Cortex of kidney (tissue), 1 donor: Measurements from ENCODE around the gene EEF1A2.
"Not testable (repeated sequence)": the region's sequence is repeated elsewhere in the genome, so short reads cannot be mapped to it uniquely, and the experiment has no call there.

Experiments used
- DNase-seq: peaks from one replicate; lab custom pipeline; 2025; lab: John Stamatoyannopoulos, UW

EEF1A2 gene

DNA sequence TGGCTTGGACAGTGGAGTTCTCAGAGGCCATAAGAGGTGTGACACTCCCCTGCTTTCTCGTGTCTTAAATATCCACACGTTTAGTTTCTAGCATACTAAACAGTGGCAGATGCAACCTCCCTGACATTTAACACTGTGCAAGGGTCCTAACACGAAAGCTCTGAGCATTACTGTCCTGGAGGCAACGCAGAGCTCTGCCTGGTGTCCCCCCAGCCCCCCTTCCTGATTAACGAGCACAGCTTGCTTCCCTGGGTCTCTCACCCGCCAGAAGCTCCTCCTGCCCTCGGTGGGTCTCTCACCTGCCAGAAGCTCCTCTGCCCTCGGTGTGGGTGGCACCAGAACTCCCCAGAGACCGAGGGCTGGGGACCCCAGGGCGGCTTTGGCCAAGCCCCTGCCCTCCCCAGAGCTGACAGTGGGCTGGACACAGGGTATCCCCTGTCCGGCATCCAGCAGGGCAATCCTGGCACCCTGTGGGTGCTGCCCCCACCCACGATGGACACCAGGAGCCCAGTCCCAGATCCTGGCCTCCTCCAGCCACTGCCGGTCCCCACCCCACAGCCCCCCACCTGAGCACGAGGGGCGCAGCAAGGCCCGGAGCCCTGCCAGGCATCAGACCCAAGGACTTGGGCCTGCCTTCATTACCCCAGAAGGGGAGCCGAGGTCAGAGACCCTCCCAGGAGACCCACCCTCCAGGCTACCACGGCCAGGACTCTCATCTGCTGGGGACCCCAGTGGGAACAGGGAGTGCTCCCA, 14.1 kb downstream of the EEF1A2 start:
- no peak for DNase-seq

DNA sequence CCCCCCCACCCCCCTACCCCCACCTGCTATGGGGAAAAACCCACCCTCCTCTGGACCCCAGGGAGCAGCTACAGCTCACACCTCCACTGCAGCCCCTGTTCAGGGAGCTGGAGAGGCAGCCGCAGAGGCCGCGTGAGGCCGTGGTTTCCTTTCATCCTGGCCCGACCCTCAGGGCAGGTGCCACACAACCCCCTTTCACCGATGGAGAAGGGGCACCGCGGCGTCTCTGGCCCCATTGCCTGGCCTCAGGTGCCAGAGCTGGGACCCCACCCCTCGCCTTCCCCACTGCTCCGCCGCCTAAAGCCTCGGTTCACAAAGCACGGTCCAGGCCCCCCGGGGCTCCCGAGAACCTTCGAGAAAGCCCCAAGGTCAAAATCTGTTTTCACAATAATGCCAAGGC, 14.6 kb downstream of the EEF1A2 start:
- no peak for DNase-seq

DNA sequence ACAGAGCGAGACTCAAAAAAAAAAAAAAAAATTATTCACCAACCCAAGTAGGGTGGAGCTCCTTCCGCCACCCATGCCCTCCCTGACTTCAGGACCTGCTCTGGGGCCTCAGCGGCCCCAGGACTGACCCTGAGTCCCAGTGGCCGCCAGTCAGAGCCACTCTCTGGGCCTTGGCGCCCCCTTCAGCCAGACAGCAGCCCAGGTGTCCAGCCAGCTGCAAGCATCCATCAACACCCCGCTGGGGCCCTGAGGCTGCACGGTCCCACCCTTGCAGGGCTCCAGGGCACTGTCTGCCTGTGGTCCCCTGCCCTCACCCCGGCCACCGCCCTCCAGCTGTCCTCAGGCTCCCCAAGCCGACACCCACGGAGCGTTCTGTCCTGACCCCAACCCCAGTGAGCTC, 15.0 kb downstream of the EEF1A2 start:
- DNase-seq, result no peak

DNA sequence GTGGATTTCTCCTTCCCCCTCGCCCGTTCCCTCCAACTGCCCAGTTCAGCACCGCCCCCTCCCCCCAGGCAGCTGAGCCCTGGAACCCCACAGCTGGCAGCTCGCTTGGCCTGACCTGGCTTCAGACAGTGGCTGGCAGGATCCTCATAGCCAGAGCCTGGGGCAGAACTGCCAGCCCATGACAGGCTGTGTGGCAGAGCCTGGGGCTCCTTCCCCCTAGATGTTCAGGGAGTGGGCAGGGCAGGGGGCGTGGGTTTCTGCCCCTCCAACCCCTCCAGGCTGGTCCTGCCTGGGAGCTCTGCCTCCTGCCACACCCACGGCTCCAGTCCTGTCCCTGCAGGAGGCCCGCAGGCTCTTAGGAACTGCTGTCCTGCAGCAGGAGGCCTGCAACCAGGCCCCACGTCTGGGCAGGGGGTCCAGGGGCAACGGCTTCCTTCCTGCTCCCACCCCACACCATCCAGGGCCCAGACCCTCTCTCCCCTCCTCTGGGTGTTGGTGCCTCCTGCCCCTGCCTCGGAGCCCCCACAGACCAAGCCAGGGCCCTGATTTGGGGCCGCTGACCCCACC, 16.8 kb downstream of the EEF1A2 start:
- DNase-seq, result no peak

DNA sequence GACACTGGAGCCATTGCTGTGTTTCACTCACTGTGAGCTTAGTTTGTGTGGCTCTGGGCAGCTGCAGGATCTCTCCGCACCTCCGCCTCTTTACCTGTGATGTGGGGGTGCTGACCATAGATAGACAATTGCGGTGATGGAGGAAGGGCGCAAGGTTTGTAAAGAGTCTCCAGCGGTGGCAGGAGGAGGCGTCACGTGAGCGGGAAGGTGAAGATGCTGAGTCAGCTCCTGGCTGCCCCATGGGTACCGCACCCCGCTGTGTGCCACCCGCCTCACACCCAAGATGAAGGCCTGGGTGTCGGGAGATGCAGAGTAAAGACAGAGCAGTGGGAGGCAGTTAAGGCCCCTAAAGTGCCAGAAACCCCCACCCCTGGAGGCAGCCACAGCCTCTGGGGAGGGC, 17.4 kb downstream of the EEF1A2 start:
- no peak for DNase-seq

DNA sequence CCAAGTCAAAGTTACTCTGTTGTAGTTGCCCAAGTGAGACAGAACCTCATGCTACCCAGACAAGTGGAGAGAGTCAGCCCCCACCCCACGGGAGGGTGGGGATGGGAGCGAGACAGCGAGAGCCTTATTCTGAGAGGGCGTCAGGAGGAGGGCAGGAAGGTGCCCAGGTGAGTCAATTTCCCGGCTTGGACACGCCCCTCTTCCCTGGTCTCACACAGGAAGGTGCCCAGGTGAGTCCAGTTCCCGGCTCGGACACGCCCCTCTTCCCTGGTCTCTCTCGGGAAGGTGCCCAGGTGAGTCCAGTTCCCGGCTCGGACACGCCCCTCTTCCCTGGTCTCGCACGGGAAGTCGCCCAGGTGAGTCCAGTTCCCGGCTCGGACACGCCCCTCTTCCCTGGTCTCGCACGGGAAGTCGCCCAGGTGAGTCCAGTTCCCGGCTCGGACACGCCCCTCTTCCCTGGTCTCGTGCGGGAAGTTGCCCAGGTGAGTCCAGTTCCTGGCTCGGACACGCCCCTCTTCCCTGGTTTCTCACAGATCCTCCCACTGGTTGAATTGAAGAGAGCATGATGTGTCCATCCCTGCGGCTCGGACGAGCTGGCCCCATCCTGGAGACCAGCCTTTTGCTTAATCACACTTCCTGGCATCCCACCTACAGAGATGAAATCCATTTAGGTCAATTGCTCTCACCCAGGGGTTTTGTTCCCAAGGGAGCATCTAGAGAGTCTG, 19.0 kb downstream of the EEF1A2 start:
- DNase-seq, result not testable (repeated sequence)

DNA sequence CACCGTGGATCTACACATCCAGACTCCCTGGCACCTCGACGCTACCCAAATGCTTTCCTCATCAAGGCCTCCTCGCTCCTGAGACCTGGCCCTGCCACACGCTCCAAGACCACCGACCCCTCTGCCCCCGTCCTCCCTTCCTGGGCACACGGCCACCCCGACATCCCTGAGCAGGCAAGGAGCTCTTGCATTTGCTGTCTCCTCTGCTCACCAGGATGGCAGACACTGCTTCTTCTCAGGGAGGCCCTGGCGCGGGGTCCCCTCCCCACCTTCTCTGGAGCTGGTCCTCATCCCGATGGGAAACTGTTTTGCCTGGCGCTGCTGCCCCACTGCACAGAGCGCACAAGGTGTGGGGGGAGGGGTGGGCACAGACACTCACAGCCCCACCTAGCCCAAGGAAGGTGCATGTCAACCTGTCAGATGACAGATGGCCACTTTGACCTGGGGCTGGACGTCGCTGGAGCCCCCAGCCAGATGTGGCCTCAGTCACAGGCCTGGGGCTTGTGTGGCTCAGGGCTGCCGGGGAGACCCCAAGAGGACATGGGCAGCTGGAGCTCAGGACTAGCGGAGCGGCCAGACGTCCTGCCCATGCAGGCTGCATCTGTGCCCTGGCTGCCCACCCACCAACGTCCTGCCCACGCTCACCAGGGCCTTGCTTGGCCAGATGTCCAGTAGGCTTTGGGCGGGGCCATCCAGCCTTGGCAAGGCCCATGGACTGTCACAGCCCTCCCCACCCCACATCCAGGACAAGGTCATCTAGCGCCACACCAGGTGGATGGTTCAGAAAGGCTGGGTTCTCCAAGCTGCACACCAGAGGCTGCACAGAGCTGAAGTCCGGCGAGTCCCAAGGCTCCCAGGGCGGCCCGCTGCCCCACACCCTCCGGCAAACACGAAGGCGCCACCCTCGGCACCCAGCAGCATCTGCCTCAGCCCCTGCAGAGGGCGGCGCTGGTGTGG, 20.3 kb downstream of the EEF1A2 start:
- no peak for DNase-seq

DNA sequence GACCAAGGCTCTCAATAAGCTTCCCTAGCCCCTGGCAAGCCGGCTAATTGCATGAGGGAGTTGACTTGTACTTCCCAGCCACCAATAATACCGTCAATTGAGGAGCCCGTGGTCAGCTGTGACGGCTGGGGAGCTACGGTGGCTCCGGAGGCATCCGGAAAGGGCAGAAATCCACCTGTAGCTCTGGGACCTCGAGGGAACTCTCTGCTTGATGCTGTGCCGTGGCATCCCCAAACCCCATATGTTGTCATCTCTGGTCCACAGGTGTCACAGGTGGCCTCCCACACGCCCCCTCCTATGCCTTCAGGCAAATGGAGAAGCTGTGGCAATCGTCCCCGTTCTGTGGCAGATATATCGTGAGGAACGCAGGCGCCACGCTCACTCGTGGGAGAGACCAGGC, 20.9 kb downstream of the EEF1A2 start:
- no peak for DNase-seq

DNA sequence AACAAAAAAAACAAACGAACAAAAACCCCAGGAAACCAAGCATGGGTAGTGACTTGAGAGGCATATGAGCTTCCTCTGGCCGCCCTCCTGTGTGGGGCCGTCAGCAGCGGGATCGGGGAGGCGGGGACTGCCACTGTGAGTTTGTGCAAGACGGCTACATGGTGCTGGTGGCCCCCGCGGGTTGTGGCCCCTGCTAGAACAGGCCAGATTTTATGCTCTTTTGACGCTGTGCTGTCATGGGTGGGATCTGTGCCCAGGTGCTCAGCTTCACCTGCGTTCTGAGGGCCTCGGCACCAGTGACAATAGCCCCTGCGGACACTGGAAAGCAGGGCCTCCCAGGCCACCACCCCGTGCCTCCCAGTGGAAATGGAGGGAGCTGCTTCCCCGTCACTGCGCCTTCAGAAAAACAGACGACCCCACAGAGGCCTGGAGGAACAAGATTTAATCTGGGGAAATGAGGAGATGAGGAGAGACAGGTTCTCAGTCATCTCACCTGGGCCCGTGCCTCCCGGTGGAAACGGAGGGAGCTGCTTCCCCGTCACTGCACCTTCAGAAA, 21.7 kb downstream of the EEF1A2 start:
- no peak for DNase-seq

DNA sequence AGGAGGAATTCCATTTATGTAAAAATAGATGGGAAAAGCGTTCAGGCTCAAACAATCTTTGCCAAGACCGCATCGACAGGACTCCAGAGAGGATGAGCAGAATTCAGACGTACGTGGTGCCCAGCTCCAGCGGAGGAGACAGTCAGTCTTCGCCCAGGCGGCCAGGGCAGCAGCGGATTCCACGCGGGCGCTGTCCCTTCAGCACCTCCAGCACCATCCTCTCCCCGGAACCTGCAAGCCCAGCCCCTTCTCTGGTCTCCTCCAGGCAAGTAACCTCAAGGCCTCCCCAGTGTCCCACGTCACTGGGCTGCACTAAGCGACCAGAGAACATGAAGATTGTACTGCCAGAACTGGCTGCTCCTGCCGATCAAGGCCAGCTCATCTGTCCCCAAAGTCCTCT, 23.7 kb downstream of the EEF1A2 start:
- DNase-seq, result no peak

DNA sequence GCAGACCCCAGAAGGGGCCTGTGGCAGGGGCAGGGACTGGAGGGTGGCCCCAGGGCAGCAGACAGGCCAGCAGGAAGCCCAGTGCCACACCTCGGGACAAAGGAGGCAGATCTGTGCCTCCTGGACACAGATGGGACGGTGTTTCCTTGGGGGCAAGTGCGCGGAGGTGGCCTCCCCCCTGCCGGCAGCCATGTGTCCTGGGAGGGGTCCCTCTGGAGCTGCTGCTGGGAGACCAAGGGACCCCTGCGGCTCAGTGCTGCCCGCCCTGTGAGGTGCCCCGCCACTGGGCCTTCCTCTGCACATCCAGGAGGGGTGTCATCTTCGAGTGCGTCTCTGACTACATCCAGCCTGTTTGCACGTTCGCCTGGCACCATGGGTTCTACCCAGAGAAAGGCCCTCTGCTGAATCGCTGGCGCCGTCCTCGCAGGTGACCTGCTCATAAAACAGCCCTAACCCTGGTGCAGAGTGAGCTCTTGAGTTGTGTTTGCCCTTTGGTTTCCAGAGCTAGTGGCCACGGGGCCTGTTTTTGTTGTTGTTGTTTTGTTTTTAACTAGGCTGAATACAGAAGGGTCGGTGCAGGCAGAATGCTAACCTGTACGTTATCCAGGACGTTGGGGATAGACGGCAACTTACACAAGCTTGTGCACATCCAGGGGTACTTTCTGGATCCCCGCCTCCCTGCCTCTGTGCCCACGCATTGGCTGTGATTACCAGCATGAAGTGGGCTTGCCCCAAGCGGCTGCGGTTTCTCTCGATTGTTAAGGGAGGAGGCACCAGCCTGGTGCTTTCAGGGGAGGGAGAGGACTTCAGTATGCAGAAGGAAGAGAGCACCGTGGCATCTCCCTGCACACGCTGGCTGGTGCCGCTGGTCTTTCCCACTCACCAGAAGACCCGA, 25.1 kb downstream of the EEF1A2 start:
- no peak for DNase-seq

DNA sequence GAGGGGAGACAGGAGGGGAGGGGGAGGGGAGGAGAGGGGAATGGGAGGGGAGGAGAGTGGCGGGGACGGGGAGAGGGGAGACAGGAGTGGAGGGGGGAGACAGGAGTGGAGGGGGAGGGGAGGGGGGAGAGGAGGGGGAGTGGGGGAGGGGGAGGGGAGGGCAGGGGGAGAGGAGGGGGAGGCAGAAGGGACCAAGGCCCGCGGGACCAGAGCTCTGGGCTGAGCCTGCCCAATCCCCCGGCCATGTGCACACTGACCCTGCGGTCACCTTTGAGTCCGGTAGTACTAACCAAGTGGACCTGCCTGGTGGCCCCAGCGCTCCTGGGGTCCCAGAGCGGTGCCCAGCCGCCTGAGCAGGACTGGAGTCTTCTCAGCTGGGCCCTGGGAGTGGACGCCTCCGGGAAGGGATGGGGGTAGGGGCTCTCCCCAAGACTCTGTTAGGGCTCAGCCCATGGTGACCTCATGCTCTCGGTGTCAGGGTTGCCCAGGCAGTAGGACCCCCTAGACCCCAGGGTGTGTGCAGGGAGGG, 26.0 kb downstream of the EEF1A2 start:
- DNase-seq, result no peak

DNA sequence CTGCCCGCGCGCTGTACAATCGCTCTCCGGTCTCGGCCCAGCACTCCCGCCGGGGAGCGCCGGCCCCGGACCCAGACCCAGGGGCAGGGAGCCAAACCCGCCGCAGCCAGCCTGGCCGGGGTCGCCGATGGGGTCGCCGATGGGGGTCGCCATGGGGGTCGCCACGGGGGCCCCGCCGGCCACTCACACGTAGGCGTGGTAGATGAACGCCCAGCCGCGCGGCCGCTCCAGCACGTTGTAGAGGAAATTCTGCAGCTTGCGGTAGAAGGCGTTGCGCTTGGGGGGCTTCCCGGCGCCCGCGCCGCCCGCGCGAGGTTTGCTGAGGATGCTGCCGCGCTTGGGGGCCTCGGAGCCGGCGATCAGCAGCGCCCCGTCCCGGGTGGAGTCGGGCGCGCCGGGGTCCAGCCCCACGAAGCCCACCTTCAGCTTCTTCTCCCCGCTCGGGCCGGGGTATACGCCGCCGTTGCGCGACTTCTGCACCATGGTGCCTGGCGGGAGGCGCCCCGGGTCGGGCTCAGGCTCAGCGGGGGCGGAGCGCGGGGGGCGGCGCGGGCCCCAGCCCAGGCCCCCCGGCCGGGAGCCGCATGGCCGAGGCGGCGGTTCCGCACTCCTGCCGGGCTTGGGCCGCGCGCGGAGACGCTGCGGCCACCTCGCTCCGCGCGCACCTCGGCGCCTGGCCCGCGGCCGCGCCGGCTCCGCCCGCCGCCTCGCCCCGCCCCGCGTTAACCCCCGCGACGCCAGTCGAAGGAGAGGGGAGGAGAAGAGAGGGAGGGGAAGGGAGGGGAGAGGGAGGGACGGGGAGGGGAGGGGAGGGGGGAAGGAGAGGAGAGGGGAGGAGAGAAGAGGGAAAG, 26.7 kb downstream of the EEF1A2 start, which contains the start of gene KCNQ2:
TSS of gene KCNQ2 (minus strand) at position 675 of the 851 bp plus-strand sequence. CDS start at position 483, 192 bp downstream.
- no peak for DNase-seq

DNA sequence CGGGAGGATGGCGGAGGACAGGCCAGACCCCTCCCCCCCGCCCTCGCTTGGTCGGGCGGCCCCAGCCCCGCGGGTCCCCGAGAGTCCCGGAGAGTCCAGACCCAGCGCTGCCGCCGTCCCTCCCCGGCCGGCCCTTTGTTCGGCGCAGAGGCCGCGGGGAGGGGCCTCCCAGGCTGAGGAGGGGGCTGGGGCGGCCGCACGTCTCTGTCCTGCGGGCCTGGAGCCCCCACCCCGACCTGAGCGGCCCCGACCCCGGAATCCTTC, 27.2 kb downstream of the EEF1A2 start:
- no peak for DNase-seq

DNA sequence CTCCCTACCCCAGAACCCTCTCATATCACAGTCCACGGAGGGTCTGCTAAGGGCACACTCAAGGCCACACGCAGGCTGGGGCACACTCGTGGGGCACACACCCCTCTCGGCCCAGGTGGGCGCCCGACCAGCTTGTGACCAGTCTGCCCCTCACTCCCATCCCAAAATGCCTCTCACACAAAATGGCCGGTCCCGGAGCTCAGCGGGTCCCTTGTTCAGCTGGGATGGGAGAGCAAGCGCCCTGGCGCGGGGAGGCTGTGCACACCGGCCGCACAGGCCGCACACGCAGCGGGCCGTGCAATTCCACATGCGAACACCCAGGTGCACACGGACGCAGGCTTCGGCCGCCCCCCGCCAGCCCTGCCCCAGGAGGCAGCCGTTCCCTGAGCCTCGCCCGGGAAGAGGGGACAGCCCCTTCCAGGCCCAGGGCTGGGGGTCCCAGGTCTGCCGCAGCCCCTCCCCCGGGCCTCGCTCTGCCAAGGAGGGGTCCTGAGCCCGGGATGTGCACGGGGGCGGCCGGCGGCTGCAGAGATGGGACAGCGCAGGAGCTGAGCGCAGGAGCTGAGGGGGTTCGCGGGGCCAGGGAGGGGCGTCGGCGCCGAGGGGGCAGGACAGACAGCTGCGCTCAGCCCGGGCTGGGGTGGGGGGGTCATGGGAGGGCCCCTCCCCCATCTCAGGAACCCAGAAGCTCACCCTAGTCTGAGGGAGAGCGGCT, 27.7 kb downstream of the EEF1A2 start:
- DNase-seq, result no peak

DNA sequence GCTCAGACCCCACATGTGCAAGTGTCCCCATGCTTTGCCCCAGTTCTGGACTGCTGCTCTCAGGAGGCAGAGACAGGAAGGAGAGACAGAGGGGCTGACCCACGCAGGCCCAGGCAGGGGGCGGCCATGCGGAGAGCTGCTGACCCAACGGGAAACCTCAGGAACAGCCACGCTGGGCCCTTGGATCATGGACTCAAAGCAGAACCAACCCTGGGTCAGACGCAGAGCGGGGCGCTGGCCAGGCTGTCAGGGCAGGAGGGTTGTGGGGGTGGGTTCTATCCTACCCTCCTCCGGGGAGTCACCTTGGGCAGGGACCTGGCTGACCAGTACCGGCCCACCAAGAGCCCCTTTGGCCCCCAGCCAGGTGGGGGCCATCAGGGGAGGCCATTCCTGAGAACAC, 28.5 kb downstream of the EEF1A2 start:
- DNase-seq, result no peak

DNA sequence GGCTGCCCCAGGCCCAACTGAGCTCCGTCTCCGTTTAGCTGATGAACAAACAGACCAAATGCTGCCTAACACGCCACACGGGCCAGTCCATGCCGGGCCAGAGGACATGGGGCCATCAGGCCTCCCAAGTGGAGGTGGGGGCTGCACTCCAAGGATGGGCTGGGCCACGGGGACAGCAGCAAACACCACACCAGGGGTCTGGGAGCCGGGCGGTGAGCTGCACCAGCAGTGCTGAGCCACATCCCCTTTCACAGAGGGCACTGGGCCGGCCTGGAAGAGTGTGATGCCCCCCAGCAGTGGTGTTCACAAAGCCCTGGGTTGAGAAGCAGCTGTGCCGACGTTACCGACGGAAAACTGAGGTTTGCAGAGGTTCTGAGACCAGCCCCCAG, 29.2 kb downstream of the EEF1A2 start:
- no peak for DNase-seq

DNA sequence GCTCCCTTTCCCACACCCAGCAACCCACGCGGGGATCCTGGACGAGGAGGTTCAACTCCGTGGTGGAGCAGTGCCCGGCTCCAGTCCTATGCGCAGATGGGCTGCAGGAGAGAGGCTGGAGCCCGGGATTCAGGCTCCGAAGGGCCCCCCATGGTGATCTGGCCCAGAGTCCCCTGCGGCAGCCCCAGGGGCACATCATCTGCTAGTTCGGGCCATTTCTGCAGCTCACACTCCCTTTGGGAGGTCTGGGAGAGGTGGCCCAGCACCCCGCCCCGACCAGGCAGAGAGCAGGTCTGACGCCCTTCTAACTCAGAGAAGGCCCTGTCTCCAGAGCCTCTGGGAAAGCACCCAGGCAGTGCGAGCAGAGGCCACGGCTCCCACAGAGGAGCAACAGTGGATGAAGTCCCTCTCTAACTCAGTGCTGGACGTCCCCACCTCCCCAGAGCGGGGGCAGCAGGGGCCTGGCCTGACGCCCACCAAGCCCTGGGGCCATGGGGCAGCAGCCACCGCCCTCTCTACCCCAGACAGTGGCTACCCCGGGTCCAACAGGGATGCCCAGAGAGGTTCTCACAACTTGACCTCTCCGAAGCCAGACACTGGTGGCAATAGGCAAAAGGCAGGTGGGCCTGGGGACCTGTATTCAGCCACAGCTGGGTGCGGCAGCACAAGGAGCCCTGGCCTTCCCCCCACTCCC, 29.7 kb downstream of the EEF1A2 start:
- DNase-seq, result no peak

DNA sequence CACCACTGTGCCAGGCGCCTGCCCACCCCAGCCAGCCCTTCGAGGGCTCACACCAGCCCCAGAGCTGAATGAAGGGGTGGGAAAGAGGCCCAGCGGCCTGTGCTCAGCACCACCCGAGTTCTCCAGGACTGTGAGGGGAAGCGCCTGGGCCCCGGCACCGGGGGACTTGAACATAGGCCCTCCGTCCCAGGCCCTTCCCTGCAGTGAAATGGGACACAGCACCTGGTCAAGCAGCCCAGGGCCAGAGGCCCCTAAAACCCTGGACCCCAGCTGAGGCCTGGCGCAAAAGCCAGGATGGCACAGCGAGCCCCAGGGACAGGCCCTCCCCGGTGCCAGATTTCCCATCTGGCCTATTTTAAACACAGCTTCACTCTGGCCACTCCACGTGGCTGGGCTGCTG, 30.5 kb downstream of the EEF1A2 start:
- no peak for DNase-seq
